ENCODE results near the gene PRIM1. TPM values are rescaled to one million over a fixed set of nuclear protein-coding genes. Genes with fewer than 3 reads are reported as not detected.
"Not testable (repeated sequence)": the region's sequence is repeated elsewhere in the genome, so short reads cannot be mapped to it uniquely, and the experiment has no call there.

The PRIM1 gene
- 29.0 and 37.2 TPM in 2 replicates for total RNA-seq (2014; rRNA removed)
- polyA plus RNA-seq (2012), result 7.5 TPM

- peak; percentile 74 for DNase-seq (ENCODE audit: low read depth)
Observed at GRCh38 chr12:56751712-56752598, at the start of gene PRIM1. TSS of gene PRIM1 (minus strand) at chr12:56752323. CDS start at chr12:56752298, 25 bp downstream.

DNA sequence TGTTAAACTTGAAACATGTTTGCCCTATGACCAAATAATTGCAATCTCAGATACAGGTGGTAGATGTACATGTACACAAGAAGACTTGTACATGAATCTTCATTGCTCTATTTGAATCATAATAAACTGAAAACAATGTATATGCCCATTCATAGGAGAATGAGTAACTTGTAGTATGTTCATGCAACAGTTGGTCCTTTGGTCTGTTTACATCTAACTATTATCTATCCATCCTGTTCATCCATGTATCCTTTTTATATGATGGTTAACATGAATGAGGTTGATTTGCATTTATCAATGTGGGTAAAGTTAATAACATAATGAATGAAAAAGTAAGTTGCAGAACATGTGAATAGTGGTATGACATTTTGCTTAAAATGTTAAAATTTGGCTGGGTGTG, 48.1 kb upstream of the PRIM1 start:
- DNase-seq (ENCODE audit: low read depth), result no peak

DNA sequence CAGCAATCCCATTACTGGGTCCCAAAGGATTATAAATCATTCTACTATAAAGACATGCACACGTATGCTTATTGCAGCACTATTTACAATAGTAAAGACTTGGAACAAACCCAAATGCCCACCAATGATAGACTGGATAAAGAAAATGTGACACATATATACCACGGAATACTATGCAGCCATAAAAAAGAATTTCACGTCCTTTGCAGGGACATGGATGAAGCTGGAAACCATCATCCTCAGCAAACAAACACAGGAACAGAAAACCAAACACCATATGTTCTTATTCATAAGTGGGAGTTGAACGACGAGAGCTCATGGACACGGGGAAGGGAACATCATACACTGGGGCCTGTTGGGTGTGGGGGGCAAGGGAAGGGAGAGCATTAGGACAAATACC, 47.2 kb upstream of the PRIM1 start:
- DNase-seq (ENCODE audit: low read depth), result not testable (repeated sequence)

GRCh38 chr12:56795791-56796190, 43.7 kb upstream of the PRIM1 start:
- DNase-seq (ENCODE audit: low read depth), result not testable (repeated sequence)

- not testable (repeated sequence) for DNase-seq (ENCODE audit: low read depth)
Observed at GRCh38 chr12:56795046-56795562, 43.0 kb upstream of the PRIM1 start.

- DNase-seq (ENCODE audit: low read depth), result not testable (repeated sequence)
Observed at GRCh38 chr12:56793124-56793523, 41.0 kb upstream of the PRIM1 start.

GRCh38 chr12:56792678-56793077, 40.6 kb upstream of the PRIM1 start:
- DNase-seq (ENCODE audit: low read depth), result no peak

DNA sequence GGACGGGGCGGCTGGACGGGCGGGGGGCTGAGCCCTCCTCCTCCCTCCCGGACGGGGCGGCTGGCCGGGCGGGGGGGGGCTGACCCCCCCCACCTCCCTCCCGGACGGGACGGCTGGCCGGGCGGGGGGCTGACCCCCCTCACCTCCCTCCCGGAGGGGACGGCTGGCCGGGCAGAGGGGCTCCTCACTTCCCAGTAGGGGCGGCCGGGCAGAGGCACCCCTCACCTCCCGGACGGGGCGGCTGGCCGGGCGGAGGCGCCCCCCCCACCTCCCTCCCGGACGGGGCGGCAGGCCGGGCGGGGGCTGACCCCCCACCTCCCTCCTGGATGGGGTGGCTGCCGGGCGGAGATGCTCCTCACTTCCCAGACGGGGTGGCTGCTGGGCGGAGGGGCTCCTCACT, 37.3 kb upstream of the PRIM1 start:
- DNase-seq (ENCODE audit: low read depth), result not testable (repeated sequence)

GRCh38 chr12:56787498-56787897, 35.4 kb upstream of the PRIM1 start:
- DNase-seq (ENCODE audit: low read depth), result no peak

DNA sequence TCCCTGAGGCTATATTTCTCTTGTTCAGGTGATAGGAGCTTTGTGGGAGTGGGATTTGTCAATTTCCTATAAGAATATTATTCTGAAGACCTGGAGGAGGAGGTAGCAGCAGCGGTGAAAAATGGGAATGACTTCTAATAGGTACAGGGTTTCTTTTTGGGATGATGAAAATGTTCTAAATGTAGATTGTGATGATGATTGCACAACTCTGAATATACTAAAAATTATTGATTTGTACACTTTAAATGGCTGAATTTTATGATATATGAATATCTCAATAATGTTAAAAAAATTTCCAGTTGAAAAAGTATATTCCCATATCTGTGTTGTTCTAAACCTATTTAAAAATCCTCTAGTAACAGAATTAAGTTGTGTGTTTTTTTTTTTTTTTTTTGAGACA, 33.8 kb upstream of the PRIM1 start:
- no peak for DNase-seq (ENCODE audit: low read depth)

DNA sequence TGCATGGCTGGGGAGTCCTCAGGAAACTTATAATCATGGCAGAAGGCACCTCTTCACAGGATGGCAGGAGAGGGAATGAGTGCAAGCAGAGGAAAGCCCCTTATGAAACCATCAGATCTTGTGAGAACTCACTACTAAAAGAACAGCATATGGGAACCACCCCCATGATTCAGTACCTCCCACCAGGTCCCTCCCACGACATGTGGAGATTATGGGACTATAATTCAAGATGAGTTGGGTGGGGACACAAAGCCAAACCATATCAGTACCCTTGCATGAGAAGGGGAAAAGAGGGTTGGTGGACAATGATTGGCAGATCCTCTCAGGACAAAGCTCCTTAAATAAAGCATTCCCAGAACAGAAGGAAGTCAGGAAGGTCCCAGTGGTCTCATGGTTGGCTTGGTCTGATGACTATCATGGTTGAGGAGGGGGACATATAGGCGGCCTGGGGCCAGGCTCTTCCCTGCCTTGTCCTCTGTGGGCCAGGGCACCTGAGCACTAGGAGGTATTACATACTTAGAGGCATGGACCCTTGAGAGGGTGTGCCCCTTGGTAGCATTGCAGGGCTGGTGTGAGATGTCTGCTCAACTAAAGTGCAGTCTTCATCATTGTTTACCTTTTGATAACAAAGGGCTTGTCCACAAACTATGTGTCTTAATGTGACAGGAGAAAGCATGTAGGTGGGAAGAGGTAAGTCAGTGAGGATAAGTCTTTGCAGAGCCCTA, 33.2 kb upstream of the PRIM1 start:
- no peak for DNase-seq (ENCODE audit: low read depth)

DNA sequence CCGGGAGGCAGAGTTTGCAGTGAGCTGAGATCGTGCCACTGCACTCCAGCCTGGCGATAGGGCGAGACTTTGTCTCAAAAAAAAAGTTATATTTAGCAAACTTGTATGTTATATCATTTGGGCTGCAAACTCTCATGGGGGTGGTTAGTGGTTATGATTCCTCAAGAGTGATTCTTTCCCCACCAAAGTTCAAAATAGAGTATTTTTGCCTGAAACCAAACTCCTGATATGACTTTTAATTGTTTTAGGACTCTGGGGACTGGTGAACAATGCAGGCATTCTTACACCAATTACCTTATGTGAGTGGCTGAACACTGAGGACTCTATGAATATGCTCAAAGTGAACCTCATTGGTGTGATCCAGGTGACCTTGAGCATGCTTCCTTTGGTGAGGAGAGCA, 29.6 kb upstream of the PRIM1 start:
- peak; percentile 26 for DNase-seq (ENCODE audit: low read depth)

DNA sequence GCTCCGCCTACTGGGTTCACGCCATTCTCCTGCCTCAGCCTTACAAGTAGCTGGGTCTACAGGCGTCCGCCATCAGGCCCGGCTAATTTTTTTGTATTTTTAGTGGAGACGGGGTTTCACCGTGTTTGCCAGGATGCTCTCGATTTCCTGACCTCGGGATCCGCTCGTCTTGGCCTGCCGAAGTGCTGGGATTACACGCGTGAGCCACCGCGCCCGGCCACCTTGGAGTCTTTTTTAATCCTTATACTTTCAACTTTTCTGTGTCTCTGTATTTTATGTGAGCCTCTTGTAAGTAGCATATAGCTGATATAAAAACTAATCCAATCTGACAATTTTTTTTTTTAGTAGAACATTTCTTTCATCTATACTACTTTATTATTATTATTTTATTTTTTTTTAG, 26.6 kb upstream of the PRIM1 start:
- DNase-seq (ENCODE audit: low read depth), result no peak

- DNase-seq (ENCODE audit: low read depth), result no peak
Observed at GRCh38 chr12:56776654-56777053, 24.5 kb upstream of the PRIM1 start.

DNA sequence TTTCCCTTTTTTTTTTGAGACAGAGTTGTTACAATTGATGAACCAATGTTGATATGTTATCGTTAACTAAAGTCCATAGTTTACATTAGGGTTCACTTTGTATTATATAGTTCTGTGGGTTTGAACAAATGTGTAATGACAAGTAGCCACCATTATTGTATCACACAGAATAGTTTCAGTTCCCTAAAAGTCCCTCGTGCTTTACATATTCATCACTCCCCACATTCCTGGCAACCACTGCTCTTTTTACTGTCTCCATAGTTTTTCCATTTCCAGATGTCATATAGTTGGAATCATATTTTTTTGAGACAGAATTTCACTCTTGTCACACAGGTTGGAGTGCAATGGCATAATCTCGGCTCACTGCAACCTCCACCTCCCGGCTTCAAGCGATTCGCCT, 23.5 kb upstream of the PRIM1 start:
- no peak for DNase-seq (ENCODE audit: low read depth)

DNA sequence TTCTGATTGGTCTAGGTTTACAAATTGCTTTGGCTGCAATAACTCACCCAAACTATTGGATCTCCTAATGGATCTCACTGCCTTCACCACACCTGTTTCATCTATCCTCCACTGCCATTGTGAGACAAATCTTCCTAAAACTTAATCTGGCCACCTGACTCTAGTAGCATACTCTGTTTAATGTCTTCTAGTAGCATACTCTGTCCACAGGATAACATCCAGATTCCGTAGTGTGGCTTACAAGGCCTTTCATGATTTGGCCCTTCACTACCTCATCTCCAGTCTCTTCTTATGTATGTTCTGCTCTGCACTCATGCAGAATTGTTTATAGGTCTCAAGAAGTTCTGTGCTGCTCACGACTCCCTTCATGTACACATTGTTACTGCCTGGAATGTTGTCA, 21.0 kb upstream of the PRIM1 start:
- DNase-seq (ENCODE audit: low read depth), result no peak

- no peak for DNase-seq (ENCODE audit: low read depth)
Observed at GRCh38 chr12:56772625-56773024, 20.5 kb upstream of the PRIM1 start.

- no peak for DNase-seq (ENCODE audit: low read depth)
Observed at GRCh38 chr12:56769868-56770267, 17.7 kb upstream of the PRIM1 start.

- no peak for DNase-seq (ENCODE audit: low read depth)
Observed at GRCh38 chr12:56768424-56768823, 16.3 kb upstream of the PRIM1 start.

DNA sequence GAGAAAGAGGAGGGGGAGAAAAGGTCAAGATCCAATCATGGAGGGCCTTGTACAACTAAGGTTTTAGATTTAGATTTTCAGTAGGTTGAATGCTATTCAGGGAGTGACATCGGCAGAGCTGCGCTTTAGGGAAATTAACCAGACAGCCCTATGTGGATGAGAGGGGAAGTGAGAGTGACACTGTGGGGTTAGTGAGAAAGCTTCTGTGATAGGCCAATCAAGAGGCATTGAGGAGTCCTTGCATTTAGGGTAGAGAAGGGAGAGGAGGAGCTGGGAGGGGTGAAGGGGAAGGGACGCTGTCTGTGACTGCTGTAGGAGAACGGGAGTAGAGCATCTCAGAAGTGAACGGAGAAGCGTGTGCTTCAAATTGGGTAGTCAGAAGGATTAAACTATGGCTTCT, 14.4 kb upstream of the PRIM1 start:
- DNase-seq (ENCODE audit: low read depth), result no peak

DNA sequence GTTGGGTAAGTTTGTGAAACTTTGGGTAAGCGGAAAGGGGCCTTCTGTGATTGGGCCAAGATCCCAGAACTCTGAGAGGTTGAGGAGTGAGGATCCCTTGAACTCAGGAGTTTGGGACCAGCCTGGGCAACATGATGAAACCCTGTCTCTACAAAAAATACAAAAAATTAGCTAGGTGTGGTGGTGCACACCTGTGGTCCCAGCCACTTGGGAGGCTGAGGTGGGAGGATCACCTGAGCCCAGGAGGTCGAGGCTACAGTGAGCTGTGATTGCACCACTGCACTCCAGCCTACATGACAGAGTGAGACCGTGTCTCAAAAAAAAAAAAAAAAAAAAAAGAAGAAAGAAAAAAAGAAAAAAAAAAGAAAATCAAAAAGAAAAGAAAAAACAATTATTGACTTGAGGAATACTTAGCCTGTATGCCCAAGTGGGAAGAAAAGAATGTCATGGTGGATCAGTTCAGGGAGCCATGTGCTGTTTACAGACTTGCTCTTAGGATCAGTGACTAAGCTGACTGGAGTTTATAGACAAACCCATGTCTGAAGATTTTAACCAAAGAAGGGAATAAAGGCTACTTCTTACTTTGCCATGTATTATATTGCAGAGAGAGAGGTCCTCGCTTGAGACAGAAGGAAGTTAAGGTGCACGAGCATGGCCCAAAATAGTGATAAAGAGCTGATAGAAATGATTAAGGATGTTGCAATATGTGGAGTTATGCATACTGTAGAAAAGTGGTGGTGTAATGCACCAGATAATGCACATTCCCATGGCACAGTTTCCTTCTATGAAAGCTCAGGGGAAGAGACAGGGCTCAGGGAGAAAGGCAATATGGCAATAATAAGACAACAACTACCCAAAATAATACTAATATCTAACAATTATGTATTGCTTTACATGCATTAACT, 11.9 kb upstream of the PRIM1 start:
- DNase-seq (ENCODE audit: low read depth), result peak; percentile 47

Data from LHCN-M2 (cell line).